GM18861 (cell line): ENCODE data around the gene CTNNA2.
"Not testable (repeated sequence)": the region's sequence is repeated elsewhere in the genome, so short reads cannot be mapped to it uniquely, and the experiment has no call there.

Source experiments
- ATAC-seq: cut with Tn5 transposase; IDR thresholded peaks from one replicate; pipeline ENCODE4 v1.9.1; 2021; ENCODE audit not compliant: unreplicated experiment

Gene CTNNA2

DNA sequence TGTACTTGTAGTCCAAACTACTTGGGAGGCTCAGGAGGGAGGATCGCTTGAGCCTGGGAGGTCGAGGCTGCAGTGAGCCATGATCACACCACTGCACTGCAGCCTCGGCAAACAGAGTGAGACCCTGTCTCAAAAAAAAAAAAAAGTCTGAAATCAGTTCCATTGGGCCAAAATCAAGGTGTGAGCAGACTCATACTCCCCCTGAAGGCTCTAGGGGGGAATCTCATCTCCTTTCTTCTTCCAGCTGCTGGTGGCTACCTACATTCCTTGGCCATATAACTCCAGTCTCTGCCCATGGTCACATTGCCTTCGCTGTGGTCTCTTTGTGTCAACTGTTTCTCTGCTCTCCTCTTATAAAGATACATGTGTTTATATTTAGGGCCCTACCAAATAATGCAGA is 557.7 kb downstream of the CTNNA2 start:
- ATAC-seq = no peak

DNA sequence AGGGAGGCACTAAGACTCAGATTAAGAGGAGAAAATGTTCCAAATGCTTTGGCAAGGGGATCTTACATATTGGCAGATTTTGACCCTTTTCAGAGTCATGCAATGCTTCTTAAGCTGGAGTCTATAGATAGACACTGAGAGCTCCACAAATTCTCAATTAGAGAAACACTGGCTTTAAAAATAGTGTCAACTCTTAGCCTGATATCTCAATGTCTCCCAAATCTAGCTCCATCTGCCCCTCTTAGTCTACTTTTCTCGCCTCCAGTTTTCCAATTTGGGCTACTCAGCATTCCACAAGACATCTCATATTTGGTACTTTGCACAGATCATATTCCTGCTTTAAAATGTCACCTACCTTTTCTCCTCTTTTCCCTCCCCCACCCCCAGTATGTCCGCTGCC is 559.1 kb downstream of the CTNNA2 start:
- ATAC-seq = no peak

DNA sequence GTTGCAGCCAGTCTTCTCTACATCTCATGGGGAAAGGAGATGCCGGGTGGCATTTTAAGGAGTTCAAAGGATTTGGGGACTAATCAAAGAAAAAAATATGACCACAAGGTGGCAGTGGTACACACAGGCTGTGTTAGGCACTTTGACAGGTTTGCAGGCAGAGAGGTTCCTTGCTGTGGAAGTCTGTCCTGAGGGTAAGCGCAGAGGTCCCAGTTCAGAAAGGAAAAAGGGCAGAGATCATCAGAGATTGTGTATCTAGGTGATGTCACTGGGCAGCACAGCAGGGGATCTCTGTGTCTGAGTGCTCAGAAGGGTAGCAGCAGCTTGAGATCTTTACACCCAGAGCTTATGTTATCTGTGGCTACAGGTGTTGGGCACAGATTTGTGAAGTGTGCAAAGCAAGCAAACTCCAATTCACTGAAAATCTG is 560.3 kb downstream of the CTNNA2 start:
- peak; percentile 66 for ATAC-seq

DNA sequence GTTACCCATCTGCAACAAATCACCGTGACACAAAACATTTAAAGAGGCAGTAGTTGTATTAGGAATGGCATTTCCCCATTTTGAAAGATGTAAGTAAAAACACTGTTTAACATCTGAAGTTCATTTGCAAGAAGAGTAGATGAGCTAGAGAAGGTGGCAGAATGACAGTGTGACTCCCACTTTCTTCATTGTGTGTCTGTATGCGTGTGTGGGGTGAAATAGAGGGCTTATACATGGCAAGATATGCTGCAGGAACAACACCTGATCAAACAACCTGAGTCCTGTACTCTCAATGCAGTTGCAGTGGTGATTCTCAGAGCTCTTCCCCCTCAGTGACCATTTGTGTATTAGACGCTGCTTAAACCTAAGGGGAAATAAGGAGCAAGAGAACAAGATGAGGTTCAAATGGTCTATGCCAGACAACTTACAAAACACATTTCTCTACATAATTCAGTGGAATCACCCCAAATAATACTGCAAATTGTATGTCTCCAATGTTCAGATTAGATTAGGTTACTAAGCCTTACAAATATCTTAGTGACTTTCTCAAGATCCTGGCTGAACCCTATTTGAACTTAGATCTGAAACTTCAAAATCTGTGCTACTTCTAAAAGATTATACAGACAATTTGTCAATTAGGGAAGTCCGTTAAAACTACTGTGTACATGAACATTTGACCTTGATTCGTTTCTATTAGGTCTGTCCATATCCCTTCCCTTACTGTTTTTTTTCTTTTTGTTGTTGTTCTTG is 561.6 kb downstream of the CTNNA2 start:
- ATAC-seq = no peak

DNA sequence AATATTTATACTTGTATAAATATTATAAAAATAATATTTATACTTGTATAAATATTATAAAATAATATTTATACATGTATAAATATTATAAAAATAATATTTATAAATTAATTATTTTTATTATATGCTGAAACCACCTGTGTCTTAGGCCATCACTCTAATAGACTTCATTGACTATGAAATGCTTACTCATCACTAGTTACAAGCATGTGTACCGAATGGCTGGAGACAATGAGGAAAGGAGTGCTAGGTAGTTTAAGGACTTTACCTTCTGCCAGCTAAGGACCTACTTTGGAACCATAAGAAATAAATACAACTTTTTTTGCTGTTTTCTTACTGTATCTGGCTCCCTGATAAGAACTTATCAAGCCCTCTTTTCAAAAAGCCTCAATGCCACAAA is 562.9 kb downstream of the CTNNA2 start:
- ATAC-seq = no peak

DNA sequence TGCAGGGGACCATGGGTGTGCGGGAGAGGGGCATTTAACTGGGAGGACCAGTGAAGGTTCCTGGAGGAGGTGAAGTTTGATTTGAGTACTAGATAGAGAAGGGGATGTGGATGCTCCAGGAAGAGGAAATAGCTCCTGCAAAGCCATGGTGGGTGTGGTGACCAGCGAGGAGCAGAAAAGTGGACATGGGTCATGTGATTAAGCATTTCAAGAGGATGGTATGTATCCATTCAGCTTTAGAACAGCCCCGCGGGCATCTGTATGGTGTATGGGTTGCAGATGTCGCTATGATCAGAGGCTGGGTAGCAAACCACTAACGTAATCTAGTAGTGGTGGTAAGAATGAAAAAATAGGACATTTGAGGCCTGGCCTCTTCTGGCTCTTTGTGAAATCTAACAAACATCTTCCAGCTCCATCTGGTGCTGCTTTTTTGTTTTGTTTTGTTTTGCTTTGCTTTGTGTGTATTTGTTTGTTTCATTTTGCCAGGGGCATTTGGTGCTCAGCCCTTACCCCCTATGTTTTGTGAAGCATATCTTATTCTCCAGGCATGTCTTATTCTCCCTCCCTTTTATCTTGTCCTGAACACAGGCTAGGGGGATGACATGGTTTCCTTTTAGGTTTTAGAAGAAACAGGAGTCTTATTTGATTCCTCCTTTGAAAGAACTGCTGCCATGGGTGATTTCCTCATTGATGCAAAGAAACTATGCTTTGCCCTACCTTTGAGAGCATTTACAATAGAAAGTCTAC is 565.6 kb downstream of the CTNNA2 start:
- ATAC-seq = no peak

DNA sequence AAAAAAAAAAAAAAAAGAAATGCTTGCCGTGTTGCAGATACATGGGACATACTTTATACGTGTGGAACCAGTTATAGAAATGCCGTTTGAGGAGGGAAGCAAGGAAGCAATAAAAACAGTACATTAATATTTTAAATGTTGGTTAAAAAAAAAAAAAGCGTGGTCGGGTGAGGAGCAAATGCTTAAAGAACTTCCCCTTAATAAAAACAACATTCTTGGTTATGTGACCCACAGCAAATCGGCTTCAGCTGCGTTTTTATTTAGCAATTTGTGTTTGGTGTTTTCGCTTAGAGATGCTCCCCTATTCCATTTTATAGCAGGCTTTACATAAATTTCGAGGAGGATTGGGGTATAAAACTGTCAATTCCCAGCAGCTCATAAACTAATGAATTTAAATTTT is 568.1 kb downstream of the CTNNA2 start:
- no peak for ATAC-seq

DNA sequence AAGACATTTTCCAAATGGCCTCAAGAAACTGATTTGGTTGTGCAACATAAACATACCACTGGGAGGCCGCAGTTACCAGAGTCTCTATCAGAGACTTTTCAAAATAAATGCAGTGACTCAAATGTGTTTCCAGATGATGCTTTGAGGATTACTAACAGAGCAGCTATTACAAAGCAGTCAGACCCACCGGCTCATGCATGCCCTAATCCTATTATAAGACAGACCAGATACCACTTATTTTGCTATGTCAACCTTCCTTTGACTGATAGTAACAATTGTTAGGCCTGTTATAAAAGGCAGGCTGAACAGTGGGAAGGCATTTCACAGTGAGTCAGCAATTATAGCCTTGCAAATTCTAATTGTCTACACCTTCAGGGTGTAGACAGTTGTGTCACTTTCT is 574.0 kb downstream of the CTNNA2 start:
- no peak for ATAC-seq

DNA sequence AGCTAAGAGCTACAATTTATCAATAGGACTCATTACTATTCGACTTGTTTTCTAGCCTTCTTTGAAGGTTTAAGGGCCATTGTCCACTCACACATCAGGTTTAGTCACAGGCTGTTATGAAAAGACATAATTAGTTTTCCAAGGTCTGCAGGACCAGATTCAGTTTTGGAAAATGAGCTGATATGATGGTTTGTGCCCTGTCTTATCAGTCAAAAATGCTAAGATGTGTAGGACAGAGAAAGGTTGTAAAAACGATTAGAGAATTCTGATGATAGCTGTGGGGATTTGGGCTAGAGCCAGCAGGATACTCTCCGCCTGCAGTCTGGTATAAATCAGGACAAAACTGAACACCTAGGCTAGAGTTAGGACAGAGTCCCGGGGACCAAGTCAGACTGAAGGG is 578.4 kb downstream of the CTNNA2 start:
- ATAC-seq = no peak

DNA sequence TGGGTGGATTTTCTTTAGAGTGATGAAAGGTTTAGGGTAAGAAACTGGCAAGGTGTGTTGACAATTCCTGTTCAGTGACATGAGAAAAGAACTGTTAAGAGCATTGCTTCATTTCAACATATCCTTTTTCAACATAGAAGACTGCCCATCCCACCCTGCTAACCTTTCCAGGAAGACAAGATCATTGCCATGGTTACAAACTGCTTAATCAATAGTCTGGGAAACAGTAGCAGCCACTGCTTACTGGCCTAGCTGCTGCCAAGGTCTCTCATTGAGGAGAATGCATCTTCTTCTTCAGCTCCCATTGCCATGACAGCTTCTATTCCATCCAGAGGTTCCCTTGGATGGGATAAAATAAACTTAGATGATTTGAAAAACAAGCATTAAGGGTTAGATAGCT is 579.6 kb downstream of the CTNNA2 start:
- ATAC-seq = no peak

DNA sequence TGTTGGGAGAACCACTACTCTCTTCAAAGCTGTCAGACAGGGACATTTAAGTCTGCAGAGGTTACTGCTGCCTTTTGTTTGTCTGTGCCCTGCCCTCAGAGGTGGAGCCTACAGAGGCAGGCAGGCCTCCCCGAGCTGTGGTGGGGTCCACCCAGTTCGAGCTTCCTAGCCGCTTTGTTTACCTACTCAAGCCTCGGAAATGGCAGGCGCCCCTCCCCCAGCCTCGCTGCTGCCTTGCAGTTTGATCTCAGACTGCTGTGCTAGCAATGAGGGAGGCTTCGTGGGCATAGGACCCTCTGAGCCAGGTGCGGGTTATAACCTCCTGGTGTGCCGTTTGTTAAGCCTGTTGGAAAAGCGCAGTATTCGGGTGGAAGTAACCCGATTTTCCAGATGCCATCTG is 585.7 kb downstream of the CTNNA2 start:
- not testable (repeated sequence) for ATAC-seq

DNA sequence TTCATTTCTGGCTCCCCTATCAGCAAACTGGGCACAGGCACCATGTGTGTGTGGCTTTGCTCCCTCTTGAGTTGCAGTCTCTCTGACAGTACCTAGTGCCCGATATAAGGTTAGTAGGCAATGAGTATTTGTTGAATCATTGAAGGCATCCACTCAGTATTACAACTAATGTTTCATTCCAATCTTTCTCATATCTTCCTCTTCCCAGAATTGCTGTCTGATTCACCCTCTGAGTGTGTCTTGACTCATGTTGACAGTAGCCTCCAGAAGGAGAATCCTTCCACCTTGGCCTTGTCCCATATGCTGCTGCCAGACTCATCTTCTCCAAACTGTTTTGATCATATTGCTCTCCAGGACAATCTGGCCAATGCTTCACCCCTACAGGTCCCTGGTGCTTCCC is 589.2 kb downstream of the CTNNA2 start:
- ATAC-seq = no peak

DNA sequence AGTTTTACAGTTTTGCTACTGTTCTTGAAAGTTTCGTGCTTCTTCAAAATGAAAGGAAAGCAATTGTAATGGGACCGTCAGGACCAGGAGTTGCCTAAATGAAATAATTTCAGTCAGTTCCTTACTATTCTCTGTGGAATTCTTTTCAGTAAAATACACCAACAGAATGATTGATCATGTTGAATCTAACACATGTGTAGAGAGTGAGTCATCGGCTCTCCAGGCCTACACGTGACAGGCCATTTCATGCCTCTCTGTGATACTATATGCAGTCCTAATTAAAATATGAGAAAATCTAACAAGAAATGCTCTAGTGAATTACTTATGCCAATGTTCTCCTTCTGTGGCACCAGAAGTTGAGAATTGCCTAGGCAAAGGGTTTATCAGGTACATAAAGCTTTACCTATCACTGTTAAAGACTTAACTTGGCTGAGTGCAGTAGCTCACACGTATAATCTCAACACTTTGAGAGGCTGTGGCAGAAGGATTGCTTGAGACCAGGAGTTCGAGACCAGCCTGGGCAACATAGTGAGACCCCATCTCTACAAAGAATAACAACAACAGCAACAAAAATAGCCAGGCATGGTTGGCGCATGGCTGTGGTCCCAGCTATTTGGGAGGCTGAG is 592.3 kb downstream of the CTNNA2 start:
- no peak for ATAC-seq

DNA sequence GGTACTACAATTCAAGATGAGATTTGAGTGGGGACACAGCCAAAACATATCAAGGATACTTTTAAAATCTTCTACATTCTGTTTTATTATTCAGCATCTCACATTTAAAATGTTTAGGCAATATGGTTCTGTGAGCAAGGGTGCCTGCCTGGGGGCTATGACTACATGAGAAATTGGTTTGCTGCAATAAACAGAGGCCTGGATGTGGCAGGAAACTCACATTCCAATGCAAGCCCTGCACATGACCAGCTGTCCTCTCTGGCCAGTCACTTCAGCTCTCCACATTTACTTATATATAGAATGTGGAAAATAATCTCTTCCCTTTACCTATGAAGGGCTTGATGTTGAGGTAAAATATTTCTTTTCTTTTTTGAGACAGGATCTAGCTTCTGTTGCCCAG is 598.3 kb downstream of the CTNNA2 start:
- no peak for ATAC-seq

DNA sequence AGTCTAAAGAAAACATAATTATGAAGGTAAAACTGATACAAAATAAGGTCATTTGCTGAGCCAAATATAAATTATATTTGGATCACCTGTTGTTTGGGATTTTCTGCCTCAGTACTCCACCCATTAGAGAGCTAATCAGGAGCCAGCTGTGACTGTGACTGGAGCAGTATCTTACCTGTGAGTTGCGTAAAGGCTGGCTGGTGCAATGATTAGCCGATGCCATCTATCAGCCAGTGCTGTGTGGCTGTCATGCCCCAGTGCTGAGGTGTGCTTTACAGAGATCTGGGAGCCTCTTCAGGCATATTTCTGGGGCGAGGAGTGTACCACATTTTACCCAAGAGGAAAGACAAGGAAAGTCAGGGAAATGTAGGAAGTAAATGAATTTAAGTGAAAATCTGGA is 599.9 kb downstream of the CTNNA2 start:
- no peak for ATAC-seq

DNA sequence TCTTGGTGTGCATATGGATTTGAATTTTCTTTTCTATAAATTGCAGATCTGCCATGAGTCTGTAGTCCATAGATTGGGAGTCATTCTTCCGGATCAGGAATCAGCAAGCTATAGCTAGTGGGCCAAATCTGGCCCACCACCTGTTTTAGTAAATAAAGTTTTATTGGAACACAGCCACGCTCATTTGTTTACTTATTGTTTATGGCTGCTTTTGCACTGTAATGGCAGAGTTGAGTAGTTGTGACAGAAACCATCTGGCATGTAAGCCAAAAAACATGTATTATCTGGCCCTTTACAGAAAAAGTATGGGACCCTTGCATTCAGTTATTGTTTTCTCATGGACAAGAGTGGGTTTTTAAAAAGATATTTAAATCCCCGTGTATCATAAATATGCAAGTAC is 600.5 kb downstream of the CTNNA2 start:
- no peak for ATAC-seq

DNA sequence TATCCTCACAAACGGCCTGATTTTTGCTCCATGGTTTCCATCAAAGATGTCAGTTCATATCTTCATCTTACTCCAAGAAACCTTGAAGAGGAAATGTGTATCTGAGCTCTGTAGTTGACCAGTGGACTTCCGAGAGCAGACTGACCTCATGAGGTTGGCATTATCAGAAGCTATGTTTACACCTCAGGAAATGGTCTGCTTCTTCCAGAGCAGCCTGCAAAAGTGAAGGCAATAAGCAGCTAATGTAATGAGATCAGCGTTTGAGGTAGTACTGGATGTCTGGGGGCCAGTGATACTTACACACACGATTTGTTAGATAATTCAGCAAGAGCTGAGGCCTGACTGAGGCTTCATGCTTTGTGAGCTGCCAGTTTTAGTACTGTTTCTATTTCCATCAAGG is 602.0 kb downstream of the CTNNA2 start:
- ATAC-seq = no peak

DNA sequence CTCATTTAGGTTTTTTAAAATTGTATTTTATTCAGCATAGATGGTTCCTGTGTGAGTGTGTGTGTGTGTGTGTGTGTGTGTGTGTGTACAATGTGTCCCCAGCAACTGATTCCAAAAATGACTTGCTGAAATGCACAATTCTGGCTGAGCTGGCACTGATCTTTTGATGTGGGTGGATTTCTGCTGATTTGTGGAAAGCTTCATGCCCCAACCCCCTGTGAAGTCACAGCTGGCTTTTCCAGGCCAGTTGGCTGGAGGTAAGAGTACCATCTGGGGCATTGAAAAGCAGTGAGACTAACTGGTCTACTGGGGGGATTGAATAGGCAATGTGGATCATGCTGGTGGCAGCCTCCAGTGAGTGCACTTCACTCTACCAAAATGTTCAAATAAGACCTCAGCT is 604.5 kb downstream of the CTNNA2 start:
- no peak for ATAC-seq

DNA sequence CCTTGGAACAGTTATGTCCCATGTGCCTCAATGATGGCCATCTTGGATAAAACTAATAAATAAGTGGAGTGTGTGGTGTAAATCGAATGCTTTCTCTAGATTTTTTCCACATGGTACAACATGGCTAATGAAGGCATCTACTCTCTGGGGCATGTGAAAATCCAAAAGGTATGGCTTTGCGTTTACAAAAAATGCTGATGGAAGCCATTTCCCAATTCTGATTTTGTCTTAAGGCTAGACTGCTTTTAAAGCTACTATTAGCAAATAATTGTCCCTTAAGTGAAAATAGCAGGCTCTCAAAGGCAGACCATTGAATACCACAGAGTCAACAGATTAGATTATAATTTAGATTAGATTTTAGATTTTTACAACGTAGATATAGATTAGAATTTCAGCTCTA is 608.0 kb downstream of the CTNNA2 start:
- no peak for ATAC-seq

DNA sequence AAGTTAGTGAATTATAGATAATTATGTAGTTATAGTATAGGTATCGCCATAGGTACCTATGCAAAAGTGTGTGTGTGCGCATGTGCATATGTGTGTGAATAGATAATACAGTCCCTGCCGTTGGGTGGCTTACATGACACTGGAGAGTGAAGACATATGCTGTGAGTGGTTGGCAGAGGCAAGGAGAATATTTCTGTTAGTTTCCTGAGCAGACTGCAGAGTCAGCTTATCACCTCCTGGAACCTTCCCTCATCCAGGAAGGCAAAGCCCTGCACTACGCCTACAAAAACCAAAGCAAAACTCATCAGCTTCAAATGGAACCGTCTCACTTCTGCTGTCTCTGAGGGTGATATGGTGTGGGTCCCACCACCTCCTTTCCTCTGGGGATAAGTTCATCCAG is 609.8 kb downstream of the CTNNA2 start:
- ATAC-seq = no peak

DNA sequence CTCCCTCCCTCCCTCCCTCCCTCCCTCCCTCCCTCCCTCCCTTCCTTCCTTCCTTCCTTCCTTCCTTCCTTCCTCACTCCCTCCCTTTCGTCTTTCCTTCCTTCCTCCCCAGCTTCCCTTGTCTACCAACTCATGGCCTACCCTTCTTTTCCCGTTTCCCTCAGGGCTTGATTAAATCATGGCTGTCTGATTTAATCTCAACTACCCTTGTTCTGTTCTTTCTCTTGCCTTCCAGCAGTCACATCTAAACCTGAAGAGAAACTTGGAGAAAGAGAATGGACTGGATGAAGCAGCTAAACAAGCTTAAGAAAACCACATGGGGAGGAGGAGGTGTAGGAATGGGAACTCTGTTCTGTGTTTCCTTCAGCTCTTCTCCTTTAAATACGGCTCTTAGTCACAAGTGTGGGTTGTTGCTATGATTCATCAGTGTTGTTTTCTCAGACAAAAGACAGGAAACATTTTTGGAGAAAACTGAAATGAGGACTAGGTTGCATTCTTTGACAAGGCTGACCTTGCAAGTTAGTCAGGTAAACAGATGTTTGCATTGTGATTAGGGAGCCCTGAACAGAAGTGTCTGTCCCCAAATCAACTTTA is 613.8 kb downstream of the CTNNA2 start:
- no peak for ATAC-seq

DNA sequence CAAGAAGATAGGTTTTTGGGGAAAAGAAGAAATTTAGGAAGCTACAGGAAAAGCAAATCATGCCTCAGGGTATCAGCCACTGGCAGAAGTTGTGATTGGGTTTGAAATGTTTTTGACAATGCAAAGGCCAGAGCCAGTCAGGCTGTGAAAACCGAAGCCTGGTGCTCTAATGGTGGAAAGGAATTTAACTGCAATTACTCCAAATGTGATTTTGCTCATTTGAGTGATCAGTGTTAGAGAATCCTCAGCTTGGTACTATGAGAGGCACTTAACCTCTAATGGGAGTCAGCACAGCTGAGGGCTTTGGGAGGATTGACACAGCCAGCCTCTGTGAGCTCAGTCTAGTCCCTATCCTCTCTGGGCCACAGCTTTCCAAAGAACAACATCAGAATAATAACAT is 615.2 kb downstream of the CTNNA2 start:
- no peak for ATAC-seq
